GM18907 (cell line): ENCODE data around the gene ACAN.

Source experiments
- ATAC-seq: cut with Tn5 transposase; IDR thresholded peaks from one replicate; pipeline ENCODE4 v1.9.1; 2021; ENCODE audit warnings: mild to moderate bottlenecking, moderate library complexity; ENCODE audit not compliant: unreplicated experiment

ACAN gene

GRCh38 chr15:88800738-88801137 lies 2.5 kb upstream of the ACAN start:
- no peak for ATAC-seq

DNA sequence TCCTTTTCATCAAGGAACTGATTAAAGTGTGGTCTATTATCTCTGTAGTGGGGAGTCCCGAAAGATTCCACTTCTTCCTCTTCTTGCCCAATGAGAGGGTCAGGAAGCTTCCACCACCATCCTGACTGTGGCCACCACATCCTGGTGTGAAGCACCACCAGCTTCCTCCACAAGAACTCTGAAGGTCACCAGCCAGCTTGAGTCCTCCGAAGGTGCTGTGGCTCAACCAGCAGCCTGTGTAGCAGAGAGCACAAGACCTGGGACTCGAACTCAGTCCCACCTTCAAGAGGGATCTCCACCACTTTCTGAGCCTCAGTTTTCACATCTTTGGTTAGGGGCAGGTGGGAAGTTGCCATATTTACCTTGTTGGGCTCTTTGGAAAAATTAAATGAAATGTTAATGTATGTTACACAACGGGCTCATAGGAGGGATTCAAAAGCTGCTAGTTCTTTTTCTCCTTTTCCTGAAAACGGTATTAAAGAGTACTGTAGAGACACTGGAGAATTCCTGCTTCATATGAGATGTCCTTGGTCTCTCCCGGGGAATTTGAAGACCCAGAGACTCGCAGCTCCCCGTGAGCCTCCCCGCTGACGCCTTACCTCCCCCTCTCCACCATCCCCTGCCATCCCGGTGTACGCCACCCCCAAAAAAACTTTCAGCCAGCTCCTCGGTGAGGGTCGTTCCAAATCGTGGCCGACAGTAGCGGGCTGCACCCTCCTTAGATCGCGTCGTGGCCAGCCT lies 816 bp upstream of the ACAN start:
- ATAC-seq, result no peak

- no peak for ATAC-seq
Observed at GRCh38 chr15:88802991-88803240, 320 bp upstream of the ACAN start.

DNA sequence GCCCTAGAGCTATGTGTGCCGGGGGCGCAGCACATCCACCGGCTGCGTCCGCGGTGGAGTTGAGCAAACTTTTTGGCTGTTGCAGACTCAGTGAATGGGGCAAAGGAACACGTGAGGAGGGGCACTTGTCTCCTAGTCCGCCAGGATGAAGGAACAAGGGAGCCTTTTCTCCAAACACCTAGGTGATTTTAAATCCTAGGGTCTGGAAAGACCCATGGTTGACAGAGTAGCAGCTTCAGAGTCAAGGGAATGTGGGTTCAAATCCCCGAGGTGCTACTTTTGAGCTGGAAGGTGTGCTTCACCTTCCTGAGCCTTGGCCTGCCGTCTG lies 648 bp downstream of the ACAN start:
- ATAC-seq, result no peak

- ATAC-seq, result no peak
Observed at GRCh38 chr15:88804257-88804656, 1.0 kb downstream of the ACAN start.

DNA sequence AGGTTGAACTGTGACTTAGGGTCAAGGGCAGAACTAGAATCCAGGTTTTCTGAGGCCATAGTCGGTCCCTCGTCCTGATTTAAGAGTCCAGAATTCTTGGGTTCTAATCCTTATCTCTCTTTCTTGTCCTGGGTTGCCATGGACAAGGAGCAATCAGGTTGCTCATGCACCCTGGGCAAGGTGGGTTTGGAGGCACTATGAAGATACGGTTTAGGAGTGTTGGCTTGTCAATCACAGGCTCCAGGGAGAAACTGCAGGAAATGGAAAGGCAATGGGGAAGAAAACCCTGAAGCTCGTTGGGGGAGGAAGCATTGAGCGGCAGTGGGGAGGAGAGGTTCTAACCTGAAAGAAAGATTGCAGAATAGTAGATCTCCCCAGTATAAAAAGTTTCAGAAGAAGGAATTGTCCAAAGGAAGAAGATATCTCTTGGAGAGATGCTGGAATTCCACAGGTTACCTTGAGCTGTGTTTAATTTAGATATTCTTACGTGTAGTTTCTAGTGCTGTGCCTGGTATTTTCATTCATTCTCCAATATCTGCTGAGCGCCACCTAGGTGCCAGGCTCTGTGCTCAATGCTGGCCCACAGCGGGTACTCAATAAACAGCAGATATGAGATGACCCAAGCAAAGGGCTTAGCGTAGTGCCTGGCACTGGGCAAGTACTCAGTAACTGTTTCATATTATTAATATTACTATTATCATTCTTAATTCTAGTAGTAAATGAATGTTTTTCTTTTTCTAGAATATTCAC lies 2.0 kb downstream of the ACAN start:
- ATAC-seq, result no peak

DNA sequence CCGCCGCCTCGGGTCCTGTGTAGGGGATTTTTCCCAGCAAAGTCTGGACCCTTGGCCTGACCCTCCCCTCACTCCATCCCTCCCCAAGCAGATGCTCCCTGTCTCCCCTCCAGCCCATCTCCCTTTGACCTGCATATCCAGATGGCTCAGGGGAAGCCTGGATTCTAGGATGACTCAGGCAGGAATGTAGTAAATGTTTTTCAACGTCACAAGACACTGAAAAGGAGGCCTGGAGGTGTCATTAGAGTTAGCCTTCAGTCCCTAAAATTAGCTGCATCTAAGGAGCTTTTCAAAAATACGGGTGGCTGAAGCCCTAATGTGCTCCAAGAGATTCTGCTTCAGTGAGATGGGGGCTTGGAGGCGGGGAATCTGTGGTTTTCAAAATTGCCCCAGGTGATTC lies 7.2 kb downstream of the ACAN start:
- ATAC-seq, result no peak

DNA sequence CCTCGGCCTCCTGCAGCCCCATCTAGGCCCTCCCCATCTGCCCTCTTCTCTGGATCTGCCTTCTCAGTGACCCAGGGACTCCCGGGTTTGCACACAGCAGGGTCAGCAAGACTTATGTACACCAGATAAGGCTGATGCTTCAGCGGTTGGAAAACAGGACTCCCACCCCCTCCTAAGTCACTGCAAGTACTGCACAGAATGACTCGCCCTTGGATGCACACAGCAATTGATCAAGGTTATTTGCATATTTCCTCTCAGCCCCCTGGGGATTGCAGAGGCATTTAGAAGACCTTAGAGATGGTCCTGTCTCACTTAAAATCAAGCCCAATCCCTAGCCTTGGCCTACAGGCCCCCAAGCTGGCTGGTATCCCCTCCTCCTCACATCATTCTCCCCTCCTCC lies 8.9 kb downstream of the ACAN start:
- no peak for ATAC-seq

DNA sequence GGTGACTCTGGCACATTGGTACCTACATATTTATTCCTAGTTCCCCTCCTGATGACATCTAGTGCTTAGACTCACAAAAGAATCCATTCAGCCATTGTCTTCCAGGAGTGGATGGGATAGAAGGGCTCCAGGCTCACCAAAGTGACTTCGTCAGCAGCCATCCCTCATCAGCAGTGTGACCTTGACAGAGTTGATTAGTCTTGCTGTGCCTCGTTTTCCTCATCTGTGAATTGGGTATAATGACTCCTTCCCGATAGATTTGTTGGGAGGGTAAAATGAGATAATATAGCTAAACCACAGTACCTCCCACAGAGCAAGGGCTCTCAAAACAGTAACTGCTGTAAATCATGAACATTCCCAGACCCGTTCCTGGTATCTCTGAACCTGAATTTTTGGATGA lies 10.7 kb downstream of the ACAN start:
- no peak for ATAC-seq

DNA sequence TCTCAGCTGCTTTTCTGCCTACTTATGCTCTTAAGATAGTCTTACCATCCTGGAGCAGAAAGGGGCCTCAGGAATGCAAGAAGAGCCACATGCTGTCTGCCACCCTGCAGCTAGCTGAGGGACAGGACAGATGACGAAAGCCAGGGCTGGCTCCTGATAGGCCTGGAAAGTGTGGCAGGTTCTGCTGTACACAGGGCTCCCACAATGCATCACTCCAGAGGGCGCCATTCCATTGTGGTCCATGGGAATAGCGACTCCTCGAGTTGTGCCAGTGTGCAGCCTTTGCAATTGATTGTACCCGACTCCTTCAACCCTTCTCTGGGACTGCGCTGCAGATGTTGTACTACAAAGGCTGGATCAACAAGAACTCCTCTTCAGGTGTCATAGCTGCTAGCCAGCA lies 11.2 kb downstream of the ACAN start:
- no peak for ATAC-seq

GRCh38 chr15:88818920-88819319 lies 15.7 kb downstream of the ACAN start:
- no peak for ATAC-seq

DNA sequence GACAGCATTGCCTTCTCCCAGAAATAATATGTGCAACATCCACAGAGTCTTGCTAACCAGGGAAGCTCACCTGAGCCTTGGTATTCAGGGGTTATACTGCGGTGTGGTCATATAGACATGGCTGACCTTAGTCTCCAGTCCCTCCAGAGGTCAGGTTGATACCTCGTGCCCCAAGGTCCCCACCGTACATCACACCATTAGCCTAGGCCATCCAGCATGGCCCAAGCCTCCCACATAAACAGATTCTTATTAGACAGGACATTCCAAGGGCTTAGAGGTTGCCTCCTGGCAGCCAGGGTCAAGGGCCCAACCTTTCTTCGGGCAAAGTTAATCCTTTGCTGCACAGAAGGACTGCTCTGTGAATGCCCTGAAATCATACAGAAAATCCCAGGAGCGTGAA lies 18.8 kb downstream of the ACAN start:
- no peak for ATAC-seq

GRCh38 chr15:88828791-88829190 lies 25.6 kb downstream of the ACAN start:
- no peak for ATAC-seq

GRCh38 chr15:88830016-88830415 lies 26.8 kb downstream of the ACAN start:
- no peak for ATAC-seq

GRCh38 chr15:88832820-88833730 lies 29.8 kb downstream of the ACAN start:
- ATAC-seq, result no peak

- no peak for ATAC-seq
Observed at GRCh38 chr15:88833731-88834100, 30.5 kb downstream of the ACAN start.

- ATAC-seq, result no peak
Observed at GRCh38 chr15:88834211-88834812, 31.1 kb downstream of the ACAN start.

DNA sequence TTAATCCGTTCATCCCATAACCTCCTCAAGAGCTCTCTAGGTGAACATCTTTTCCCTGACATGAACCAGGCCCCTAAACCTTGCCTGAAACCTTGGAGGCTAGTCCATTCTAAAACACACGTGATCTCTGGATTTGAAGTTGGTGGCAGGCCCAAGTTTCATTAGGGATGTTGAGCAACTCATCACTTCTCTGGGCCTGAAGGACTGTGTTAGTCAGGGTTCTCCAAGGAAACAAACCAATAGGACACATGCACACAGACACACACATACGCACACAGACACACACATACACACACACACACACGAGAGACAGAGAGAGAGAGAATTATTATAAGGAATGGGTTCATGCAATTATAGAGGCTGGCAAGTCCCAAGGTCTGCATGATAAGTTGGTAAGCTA lies 31.9 kb downstream of the ACAN start:
- ATAC-seq, result no peak

- no peak for ATAC-seq
Observed at GRCh38 chr15:88835646-88836045, 32.4 kb downstream of the ACAN start.

GRCh38 chr15:88838667-88839066 lies 35.4 kb downstream of the ACAN start:
- ATAC-seq, result no peak

DNA sequence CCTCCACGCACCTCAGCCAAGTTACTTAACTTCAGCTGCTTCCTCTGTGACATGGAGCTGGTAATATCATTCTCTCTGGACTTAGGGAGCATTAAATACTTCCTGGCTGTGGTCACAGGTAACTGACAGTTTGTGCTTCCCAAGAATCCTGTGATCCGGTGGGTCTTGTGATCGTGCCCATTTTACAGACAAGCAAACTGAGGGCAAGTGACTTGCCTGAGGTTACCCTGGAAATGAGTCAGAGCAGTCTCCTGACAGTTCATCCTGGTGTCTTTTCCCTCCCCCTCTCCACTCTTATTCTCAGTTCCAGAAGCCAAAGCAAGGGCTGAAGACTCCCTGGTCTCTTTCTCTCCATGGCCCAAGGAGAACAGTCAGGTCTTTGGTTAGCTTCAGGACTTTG lies 35.9 kb downstream of the ACAN start:
- no peak for ATAC-seq

GRCh38 chr15:88839961-88840360 lies 36.7 kb downstream of the ACAN start:
- no peak for ATAC-seq
